ENCODE measurements around the gene POMP. TPM values are rescaled to one million over a fixed set of nuclear protein-coding genes. Genes with fewer than 3 reads are reported as not detected.

Gene POMP
- total RNA-seq, 1 donor from 2014 or later, result 108 TPM

GRCh38 chr13:28626266-28626665, 32.7 kb upstream of the POMP start:
- Mint-ChIP-seq H3K27ac (ENCODE audit: unreplicated experiment) (no peak overlapping the region), H3K4me3 (ENCODE audit: unreplicated experiment) (no peak overlapping the region), H3K9me3 (ENCODE audit: unreplicated experiment) (no peaks in the 10 kb centered on the region), H3K4me1 (ENCODE audit: unreplicated experiment) (peaks cover 48% of the 10 kb centered on the region), H3K27me3 (ENCODE audit: unreplicated experiment) (peaks cover 5% of the 10 kb centered on the region), H3K36me3 (ENCODE audit: low read depth, unreplicated experiment) (peaks cover 12% of the 10 kb centered on the region)
- no peak for DNase-seq (ENCODE audit: low spot score)
- TF ChIP-seq, protein P1, sequence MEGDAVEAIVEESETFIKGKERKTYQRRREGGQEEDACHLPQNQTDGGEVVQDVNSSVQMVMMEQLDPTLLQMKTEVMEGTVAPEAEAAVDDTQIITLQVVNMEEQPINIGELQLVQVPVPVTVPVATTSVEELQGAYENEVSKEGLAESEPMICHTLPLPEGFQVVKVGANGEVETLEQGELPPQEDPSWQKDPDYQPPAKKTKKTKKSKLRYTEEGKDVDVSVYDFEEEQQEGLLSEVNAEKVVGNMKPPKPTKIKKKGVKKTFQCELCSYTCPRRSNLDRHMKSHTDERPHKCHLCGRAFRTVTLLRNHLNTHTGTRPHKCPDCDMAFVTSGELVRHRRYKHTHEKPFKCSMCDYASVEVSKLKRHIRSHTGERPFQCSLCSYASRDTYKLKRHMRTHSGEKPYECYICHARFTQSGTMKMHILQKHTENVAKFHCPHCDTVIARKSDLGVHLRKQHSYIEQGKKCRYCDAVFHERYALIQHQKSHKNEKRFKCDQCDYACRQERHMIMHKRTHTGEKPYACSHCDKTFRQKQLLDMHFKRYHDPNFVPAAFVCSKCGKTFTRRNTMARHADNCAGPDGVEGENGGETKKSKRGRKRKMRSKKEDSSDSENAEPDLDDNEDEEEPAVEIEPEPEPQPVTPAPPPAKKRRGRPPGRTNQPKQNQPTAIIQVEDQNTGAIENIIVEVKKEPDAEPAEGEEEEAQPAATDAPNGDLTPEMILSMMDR (IDR thresholded peaks at IDR 0.05; ENCODE audit: unreplicated experiment), result no peak

- no peak overlapping the region for H3K4me3 Mint-ChIP-seq (ENCODE audit: unreplicated experiment)
- no peak for DNase-seq (ENCODE audit: low spot score)
- peaks cover 9% of the 10 kb centered on the region for H3K36me3 Mint-ChIP-seq (ENCODE audit: low read depth, unreplicated experiment)
- TF ChIP-seq, protein P1 (IDR thresholded peaks at IDR 0.05; ENCODE audit: unreplicated experiment), result no peak
- peaks cover 5% of the 10 kb centered on the region for H3K27me3 Mint-ChIP-seq (ENCODE audit: unreplicated experiment)
- no peaks in the 10 kb centered on the region for H3K9me3 Mint-ChIP-seq (ENCODE audit: unreplicated experiment)
- H3K27ac Mint-ChIP-seq (ENCODE audit: unreplicated experiment), result no peak overlapping the region
- H3K4me1 Mint-ChIP-seq (ENCODE audit: unreplicated experiment), result peaks cover 41% of the 10 kb centered on the region
Measured at GRCh38 chr13:28628241-28628640, 30.7 kb upstream of the POMP start.

DNA sequence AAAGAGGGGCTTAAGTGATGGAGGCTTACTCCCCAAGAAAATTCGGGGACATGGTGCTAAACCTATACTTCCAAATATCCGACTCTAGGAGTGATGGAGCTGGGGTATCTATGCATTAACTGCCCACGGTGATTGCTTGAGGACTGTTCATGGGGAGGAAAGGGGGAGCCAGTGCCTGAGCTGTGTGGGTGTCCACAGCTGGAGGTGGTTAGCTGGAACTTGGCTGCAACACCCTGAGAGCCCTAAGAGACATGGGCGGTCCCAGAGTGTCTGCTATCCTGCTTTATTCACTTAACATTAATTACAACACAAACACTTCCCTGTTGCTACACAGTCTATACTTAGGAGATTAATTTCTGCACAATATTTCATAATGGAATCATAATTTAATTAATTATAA, 28.1 kb upstream of the POMP start:
- Mint-ChIP-seq H3K9me3 (ENCODE audit: unreplicated experiment) (no peaks in the 10 kb centered on the region), H3K4me3 (ENCODE audit: unreplicated experiment) (no peak overlapping the region)

GRCh38 chr13:28631801-28632200, 27.1 kb upstream of the POMP start:
- TF ChIP-seq, protein P1 (IDR thresholded peaks at IDR 0.05; ENCODE audit: unreplicated experiment), result no peak
- no peaks in the 10 kb centered on the region for H3K9me3 Mint-ChIP-seq (ENCODE audit: unreplicated experiment)
- H3K4me1 Mint-ChIP-seq (ENCODE audit: unreplicated experiment), result peaks cover 40% of the 10 kb centered on the region
- DNase-seq (ENCODE audit: low spot score), result no peak
- no peak overlapping the region for H3K4me3 Mint-ChIP-seq (ENCODE audit: unreplicated experiment)
- peaks cover 1% of the 10 kb centered on the region for H3K27me3 Mint-ChIP-seq (ENCODE audit: unreplicated experiment)
- no peak overlapping the region for H3K27ac Mint-ChIP-seq (ENCODE audit: unreplicated experiment)
- H3K36me3 Mint-ChIP-seq (ENCODE audit: low read depth, unreplicated experiment), result no peaks in the 10 kb centered on the region

More for the DNA sequence above, 28.1 kb upstream of the POMP start:
- H3K27ac Mint-ChIP-seq (ENCODE audit: unreplicated experiment), result no peak overlapping the region
- no peak for DNase-seq (ENCODE audit: low spot score)
- TF ChIP-seq, protein P1 (IDR thresholded peaks at IDR 0.05; ENCODE audit: unreplicated experiment), result no peak
- peaks cover 1% of the 10 kb centered on the region for H3K27me3 Mint-ChIP-seq (ENCODE audit: unreplicated experiment)
- peaks cover 43% of the 10 kb centered on the region for H3K4me1 Mint-ChIP-seq (ENCODE audit: unreplicated experiment)
- no peaks in the 10 kb centered on the region for H3K36me3 Mint-ChIP-seq (ENCODE audit: low read depth, unreplicated experiment)

GRCh38 chr13:28636069-28636468, 22.9 kb upstream of the POMP start:
- TF ChIP-seq, protein P1 (IDR thresholded peaks at IDR 0.05; ENCODE audit: unreplicated experiment), result no peak
- Mint-ChIP-seq H3K27ac (ENCODE audit: unreplicated experiment) (no peak overlapping the region), H3K27me3 (ENCODE audit: unreplicated experiment) (peaks cover 1% of the 10 kb centered on the region), H3K36me3 (ENCODE audit: low read depth, unreplicated experiment) (no peaks in the 10 kb centered on the region), H3K4me3 (ENCODE audit: unreplicated experiment) (no peak overlapping the region), H3K9me3 (ENCODE audit: unreplicated experiment) (no peaks in the 10 kb centered on the region), H3K4me1 (ENCODE audit: unreplicated experiment) (peaks cover 51% of the 10 kb centered on the region)
- DNase-seq (ENCODE audit: low spot score), result no peak
